ENCODE measurements around the gene CHRD. TPM values are rescaled to one million over a fixed set of nuclear protein-coding genes. Genes with fewer than 3 reads are reported as not detected.

CHRD gene
- polyA plus RNA-seq, 1 experiment = 1.5 TPM

DNA sequence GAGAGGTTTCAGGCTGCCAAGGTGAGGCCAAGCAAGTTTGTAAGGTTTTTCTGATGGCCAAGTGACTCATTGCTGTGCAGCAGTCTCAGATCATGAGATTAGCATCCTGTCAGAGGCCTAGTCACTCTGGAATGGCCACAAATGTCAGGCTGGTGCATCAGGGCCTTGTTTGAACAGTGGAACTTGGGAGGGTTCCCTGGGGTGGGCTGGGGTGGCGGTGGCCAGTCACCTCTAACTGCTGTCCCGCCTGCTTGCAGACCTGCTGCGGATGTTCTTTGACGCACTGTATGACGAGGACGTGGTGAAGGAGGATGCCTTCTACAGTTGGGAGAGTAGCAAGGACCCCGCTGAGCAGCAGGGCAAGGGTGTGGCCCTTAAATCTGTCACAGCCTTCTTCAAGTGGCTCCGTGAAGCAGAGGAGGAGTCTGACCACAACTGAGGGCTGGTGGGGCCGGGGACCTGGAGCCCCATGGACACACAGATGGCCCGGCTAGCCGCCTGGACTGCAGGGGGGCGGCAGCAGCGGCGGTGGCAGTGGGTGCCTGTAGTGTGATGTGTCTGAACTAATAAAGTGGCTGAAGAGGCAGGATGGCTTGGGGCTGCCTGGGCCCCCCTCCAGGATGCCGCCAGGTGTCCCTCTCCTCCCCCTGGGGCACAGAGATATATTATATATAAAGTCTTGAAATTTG, 45.2 kb upstream of the CHRD start:
- TF ChIP-seq, protein P1, sequence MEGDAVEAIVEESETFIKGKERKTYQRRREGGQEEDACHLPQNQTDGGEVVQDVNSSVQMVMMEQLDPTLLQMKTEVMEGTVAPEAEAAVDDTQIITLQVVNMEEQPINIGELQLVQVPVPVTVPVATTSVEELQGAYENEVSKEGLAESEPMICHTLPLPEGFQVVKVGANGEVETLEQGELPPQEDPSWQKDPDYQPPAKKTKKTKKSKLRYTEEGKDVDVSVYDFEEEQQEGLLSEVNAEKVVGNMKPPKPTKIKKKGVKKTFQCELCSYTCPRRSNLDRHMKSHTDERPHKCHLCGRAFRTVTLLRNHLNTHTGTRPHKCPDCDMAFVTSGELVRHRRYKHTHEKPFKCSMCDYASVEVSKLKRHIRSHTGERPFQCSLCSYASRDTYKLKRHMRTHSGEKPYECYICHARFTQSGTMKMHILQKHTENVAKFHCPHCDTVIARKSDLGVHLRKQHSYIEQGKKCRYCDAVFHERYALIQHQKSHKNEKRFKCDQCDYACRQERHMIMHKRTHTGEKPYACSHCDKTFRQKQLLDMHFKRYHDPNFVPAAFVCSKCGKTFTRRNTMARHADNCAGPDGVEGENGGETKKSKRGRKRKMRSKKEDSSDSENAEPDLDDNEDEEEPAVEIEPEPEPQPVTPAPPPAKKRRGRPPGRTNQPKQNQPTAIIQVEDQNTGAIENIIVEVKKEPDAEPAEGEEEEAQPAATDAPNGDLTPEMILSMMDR (IDR thresholded peaks at IDR 0.05; ENCODE audit: insufficient read depth, low read depth, low read length) = no peak
- no peak overlapping the region for H3K4me3 ChIP-seq (ENCODE audit: low read depth, low read length)
- no peaks in the 10 kb centered on the region for H3K27me3 ChIP-seq (ENCODE audit: control insufficient read depth, insufficient read depth, low read length)
- ChIA-PET POLR2A (no interaction called here), CTCF (no interaction called here)
- DNase-seq (ENCODE audit: low read depth) = no peak
- H3K36me3 ChIP-seq (ENCODE audit: control insufficient read depth, insufficient read depth, low read length) = peaks cover 28% of the 10 kb centered on the region

DNA sequence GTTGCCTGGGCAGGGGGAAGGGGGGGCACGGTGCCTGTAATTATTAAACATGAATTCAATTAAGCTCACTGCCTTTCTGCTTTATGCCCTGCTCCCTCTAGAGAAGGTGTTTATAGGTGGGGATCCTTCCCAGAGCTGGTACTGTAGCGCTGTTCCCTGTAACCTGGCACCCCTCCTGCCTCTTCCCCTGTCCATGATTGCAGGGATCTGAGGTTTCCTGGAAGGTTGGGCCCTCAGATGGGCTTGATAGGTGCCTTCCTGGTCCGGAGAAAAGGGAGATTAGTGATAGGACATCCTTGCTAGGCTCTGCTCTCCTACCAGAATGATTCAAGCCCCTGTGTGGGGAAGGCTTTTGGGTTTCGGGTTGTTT, 44.6 kb upstream of the CHRD start:
- TF ChIP-seq, protein P1 (IDR thresholded peaks at IDR 0.05; ENCODE audit: insufficient read depth, low read depth, low read length) = no peak
- Histone ChIP-seq H3K36me3 (ENCODE audit: control insufficient read depth, insufficient read depth, low read length) (peaks cover 27% of the 10 kb centered on the region), H3K27me3 (ENCODE audit: control insufficient read depth, insufficient read depth, low read length) (no peaks in the 10 kb centered on the region), H3K4me3 (ENCODE audit: low read depth, low read length) (peak overlapping the region; percentile 71; the same call in 1 of the 2 replicates)
- ChIA-PET POLR2A (no interaction called here), CTCF (no interaction called here)
- no peak for DNase-seq (ENCODE audit: low read depth)

DNA sequence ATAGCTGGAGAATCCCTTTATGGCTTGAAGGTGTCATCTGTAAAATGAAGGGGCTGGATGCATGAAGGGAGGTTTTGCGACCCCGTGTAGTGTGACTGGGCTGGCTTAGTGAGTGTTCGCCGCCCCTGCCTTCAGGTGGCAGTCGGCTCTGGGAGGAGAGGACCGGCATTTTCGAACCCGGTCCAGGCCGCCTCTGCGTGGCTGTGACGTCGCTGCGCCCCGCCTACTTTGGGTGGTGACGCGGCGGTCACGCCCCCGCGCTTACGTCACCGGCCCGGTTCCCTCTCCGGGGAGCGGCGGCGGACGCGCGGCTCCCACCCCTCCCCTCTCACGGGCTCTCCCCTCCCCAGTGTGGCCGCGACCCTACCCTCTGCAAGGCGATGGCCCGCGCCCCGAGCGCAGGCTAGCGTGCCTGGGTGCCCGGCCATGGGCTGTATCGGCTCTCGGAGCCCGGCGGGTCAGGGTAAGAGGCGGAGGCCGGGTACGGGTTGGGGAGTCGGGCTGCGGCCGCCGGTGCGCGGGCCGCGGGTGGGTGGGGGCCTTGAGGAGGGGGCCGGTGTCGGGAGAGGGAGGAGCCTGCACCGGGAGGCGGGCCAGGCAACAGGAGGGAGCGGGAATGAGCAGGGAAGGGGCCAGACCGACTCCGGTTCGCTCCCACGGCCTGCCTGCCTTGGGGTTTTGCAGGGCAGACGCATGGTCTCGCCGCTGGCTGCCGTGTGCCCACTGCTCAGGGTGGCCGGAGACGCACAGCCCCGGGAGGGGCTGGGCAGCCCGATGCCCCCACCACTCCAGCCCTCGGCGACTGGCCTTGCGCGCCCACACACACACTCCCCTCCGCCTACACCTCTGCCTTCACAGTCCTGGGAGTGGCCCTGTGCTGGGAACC, 44.0 kb upstream of the CHRD start:
- DNase-seq (ENCODE audit: low read depth) = no peak
- Histone ChIP-seq H3K4me3 (ENCODE audit: low read depth, low read length) (peak overlapping the region; percentile 71), H3K36me3 (ENCODE audit: control insufficient read depth, insufficient read depth, low read length) (peaks cover 27% of the 10 kb centered on the region), H3K27me3 (ENCODE audit: control insufficient read depth, insufficient read depth, low read length) (no peaks in the 10 kb centered on the region)
- ChIA-PET POLR2A (no interaction called here), CTCF (interaction anchor here (1.4 to 1.5 kb wide), 2 partner anchors 8 to 36 kb away, joined by 4 to 8 read pairs; no protein-coding TSS in a partner anchor)
- TF ChIP-seq, protein P1 (IDR thresholded peaks at IDR 0.05; ENCODE audit: insufficient read depth, low read depth, low read length) = no peak

DNA sequence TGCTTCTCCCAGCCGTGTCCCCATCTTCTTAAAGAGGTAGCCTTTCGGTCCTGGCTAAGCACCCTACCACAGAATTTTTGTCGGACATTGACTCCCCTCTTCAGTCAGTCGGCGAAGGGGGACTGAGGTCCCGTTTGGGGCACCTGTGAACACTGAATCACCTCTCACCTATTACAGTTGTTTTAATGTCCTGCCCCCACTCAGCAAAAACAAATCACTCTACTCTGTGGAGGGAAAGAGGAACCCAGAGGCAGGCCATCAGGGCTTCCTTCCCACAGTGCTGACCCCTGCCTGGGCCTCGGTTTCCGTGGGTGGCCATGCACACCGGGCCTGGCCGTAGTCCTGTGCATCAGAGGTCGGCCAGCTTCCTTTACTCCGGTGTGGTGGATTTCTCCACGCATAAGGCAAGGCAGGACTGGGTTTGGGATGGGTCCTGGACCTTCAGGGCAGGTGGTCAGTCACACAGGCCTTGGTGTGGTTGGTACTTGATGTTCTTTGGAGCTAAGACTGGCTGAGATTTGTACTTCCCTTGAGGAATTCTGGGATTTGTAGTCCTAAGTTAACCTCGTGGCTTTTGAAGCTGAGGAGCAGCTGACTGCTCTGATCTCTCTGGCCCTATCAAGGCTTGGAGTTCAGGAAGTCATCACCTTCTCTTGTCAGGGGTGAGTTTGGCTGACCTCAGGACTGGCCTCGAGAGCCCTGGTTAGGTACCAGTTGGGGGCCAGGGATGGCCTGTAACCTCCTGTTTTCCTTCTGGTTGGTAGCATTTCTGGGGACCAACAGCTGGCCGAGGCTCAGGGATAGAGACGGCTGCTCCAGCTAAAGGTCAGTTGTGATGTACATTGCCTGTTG, 43.1 kb upstream of the CHRD start:
- POLR2A ChIA-PET = interaction anchor here (0.6 to 0.7 kb wide), 2 partner anchors 21 to 152 kb away, joined by 3 to 5 read pairs; no protein-coding TSS in a partner anchor
- DNase-seq (ENCODE audit: low read depth) = no peak
- CTCF ChIA-PET = interaction anchor here (1.3 to 10.5 kb wide), 5 partner anchors 9 to 36 kb away, joined by 4 to 65 read pairs (median 6); no protein-coding TSS in a partner anchor
- Histone ChIP-seq H3K4me3 (ENCODE audit: low read depth, low read length) (peak overlapping the region; percentile 71), H3K27me3 (ENCODE audit: control insufficient read depth, insufficient read depth, low read length) (no peaks in the 10 kb centered on the region), H3K36me3 (ENCODE audit: control insufficient read depth, insufficient read depth, low read length) (peaks cover 21% of the 10 kb centered on the region)
- TF ChIP-seq, protein P1 (IDR thresholded peaks at IDR 0.05; ENCODE audit: insufficient read depth, low read depth, low read length) = no peak
